CD4-positive, alpha-beta T cell treated with Interferon gamma for 1 hour (primary cell): ENCODE data around the gene SRPRB.

ENCODE experiments used
- DNase-seq: peaks from one replicate; pipeline ENCODE4 v3.0.0-alpha.2; 2020

Gene SRPRB

DNA sequence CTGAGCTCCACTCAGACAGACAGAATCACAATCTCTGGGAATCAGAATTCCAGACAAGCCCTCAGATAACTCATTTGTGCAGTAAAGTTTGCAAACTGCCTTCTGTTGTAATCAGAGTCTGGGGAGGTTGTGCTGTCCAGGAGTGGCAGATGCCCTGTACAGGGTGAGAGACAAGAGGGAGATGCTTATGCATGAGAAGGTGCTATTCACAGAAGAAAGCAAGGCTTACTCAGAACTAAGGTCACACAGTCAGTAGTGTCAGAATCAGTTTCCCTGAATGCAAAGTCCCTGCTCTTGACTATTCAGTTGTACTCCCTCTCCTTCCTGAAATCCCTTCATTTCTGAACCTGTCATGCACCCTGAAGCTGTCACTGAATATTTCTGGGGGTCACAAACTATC, 43.7 kb downstream of the SRPRB start:
- no peak for DNase-seq

DNA sequence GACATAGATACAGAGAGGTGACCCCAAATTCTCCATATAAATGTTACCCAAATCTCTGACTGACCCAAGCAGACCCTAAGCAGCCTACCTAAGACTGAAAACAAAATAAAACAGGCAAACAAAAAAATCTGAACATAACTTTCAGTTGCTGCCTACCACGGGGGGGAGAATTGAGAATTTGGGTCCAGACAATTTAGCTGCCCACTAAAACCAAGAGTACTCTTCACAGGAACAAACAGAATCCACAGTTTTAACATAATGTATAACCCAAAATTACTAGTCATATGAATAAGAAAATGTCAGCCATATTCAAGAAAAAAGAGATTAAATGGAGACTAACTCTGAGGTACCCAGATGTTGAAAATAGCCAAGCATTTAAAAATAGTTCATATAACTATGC, 44.4 kb downstream of the SRPRB start:
- DNase-seq: no peak

- DNase-seq: no peak
These were observed 45.8 kb downstream of the SRPRB start for GRCh38 chr3:133851266-133851906.

DNA sequence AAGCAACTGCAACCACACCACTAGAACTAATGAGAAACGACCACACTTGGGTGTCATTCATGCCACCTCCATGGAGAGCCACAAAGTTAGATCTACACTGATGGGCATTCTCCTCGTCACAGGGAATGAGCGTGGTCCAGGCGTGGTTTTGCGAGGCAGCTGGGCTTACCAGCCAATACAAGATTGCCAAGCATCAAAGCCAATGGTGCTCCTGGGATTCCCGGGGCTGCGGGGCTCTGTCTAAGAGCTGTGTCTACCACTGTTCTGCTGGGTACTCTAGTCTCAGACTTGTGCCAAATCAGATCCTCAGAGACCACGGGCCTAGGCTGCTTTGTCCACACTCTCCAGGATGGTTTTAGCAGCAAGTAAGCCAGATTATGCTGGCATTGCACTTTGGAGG, 46.3 kb downstream of the SRPRB start:
- DNase-seq: no peak

DNA sequence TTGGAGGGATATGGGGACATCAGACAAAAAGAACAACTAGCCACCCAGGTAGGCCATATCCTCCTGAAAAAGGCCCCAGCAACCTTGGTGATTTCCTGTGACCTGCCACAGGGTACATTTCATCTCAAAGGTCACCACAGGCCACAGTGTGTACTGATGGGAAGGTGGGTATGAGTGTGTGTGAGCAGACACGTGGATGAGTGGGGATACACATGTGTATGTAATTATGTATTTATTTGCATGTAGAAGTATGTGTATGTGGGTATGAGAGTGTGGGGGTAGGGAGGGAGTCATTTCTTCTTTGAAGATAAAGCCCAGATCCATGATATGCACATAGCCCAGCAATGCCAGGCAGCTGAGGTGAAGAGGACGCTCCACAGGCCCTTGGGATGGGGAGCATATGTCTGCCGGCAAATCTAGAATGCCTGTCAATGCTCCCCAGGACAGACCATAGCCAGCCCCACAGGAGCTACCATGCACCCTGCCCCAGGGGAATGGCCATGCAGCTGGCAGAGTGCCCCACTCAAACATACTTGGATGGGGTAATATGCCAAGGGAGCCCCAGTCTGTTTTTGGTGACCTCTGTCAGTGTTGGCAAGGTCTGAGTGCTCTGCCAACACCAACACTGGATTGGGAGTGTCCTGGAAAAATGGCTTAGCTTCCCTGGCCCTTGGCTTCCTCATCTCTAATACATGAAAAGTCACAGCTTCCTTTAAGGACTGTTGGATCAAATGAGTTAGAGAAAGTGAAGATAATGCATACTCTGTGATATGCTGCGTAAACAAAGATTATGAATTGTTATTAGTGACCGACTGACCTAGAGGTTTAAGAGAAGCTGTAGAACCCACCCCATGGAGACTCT, 47.7 kb downstream of the SRPRB start:
- DNase-seq: no peak

DNA sequence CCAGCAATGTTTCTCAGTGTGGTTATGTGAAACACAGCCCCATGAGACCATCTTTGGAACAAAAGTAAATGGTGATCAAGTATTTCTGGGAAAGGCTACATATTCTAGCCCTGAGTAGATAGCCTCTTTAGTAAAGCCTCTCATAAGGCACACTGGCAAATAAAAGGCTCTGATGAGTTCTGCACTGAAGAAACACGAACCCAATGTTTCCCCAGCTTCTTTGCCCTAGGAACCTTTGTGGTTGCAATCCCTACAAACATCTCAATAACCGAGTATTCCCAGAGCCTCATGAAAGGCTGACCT, 48.3 kb downstream of the SRPRB start:
- no peak for DNase-seq

DNA sequence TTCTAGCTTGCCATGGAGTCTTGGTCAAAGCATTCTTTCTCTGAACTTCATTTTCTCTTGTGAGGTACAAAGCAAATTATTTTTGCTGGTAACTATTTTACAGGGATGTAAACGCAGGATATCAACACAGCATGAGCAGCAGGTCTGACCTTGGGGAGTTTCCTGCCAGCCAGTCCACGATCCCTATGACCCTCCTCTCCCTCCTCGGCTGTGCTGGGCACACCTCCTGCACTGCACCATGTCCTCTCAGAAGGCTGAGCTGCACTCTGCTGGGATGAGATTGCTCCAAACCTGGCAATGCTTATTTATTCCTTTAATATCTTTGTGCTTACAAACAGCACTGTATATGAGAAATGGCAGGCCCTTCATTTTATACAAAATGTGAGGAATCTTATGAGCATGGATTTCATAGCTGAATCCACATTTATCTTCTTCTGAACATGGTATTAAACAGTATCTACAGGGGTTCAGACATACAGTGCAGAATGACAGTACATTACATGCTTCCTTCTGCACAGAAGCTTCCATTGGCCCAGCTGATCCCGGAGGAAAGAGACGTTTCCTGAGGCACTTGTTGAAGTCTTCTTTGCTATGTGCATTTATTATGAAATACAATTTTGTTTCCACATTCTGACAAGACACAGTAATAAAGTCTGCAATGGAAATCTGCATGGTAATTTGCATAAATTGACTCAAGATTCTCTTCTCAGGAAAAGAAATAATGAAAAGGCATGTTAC, 48.8 kb downstream of the SRPRB start:
- DNase-seq: no peak

DNA sequence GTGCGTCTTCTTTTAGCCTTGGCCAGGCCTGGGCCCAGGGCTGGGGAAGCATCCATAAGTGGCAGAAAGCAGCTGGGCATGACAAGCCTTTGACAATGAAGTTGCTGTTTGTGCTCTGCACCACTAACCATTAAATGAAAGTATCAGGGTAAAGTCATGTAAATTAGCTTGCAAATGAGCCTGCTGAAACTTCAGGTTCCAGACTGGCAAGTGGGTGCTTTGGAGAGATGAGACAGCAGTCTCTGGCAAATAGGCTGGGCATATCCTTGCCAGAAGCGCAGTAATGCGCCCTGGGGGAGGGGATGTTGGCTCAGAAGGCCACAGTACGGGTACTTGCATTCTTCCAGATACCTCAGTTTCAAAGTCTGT, 49.4 kb downstream of the SRPRB start:
- no peak for DNase-seq

DNA sequence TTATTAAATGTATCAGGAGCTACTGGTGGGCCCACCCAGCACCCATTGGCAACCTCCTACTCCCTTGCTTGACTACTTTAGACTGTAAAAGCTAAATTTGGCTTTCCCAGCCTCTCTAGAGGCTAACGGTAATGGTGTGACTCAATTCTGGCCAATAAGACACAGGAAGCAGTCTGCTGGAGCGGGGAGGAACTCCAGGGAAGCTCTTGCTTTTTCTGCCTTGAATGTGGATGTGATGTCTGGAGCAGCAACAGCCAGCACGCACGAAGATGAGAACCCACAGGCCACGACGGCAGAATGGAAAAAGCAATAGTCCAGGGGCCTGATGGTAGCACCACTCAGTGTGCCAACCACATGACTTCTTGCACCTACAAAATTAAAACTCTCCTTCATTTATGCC, 50.2 kb downstream of the SRPRB start:
- DNase-seq: no peak

DNA sequence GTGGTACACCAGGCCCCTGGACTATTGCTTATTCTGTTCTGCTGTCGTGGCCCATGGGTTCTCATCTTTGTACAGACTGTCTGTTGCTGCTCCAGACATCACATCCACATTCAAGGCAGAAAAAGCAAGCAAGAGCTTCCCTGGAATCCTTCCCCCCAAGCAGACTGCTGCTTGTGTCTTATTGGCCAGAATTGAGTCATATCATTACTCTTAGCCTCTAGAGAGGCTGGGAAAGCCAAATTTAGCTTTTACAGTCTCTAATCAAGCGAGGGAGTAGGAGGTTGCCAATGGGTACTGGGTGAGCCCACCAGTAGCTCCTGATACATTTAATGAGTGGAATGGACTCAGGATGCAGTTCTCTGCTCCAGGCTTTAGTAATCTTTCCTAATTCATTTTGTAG, 50.7 kb downstream of the SRPRB start:
- DNase-seq: no peak

- DNase-seq: no peak
These were observed 52.2 kb downstream of the SRPRB start for GRCh38 chr3:133857767-133858166.

DNA sequence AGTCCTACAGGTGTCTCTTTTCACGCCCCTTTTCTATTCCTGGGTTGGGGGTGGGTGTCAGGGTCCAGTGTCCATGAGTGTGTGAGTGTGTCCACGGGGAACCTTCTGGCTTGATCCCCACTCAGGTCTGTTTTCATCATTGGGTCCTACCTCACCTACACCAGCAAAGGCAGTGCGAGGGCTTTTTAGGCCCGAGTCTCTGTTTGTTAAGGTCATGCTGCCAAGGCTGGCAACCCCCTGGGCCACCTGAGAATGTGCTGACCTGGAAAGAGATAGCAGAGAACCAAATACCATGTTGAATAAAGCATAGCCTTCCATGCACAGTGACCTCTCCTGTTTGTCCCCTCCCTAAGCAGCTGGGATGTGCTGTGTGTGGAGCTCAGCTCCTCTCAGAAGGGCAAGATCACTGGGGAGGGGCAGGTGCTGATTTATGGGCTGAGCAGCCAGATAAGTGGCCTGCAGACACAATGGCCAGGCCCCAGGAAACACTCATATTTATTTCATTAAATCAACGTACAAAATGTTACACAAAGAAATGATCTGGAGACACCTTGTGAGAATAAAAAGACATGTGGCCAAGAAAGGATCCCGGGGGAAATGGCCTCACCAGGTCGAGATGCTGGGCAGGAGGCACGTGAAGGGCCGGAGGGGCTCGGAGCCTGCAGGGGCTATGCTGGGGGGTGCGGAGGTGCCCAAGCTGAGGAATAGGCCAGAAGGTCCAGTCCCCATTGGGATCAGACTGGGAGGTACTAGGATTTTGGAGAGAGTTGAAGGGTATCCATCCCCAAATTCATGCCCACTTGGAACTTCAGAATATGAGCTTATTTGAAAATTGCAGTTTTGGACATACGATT, 54.0 kb downstream of the SRPRB start:
- no peak for DNase-seq

- DNase-seq: no peak
These were observed 54.9 kb downstream of the SRPRB start for GRCh38 chr3:133860519-133860918.

DNA sequence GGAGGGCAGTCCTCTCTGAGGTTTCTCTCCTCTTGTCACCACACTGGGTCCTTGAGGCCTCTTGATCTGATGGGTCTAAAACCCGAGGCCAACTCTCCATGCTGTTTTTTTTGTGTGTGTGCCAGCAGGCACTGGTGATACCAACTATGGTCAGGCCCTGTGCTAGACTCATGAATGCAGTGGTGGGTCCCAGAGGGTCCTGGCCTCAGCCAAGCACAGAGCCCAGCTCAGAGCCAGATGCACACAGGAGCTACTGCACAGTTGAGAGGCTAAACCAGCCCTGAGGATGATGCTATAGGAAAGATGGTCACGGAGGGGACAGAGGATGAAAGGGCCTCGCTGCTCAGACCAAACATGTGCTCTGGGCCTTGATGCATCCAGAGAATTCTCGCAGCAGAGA, 56.5 kb downstream of the SRPRB start:
- DNase-seq: no peak

GRCh38 chr3:133863911-133864310, 58.3 kb downstream of the SRPRB start:
- DNase-seq: no peak

DNA sequence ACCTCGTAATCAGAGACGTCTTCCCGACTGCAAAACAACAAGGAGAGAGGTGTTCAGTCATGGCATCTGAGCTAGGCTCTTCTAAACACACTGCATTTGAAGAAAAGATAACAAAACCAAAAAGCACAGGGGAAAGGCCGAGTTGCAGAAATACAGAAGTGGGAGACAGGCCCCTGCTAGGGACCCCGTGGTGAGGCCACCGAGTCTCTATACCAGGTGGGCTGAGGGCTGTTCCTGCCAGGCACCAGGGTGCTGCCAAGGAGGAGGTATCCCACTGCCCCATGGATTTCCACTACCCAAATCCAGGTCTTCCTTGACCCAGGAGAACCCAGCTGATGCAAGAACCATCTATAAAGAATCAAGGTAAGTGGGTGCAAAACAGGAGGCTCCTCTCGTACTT, 59.0 kb downstream of the SRPRB start:
- DNase-seq: no peak

DNA sequence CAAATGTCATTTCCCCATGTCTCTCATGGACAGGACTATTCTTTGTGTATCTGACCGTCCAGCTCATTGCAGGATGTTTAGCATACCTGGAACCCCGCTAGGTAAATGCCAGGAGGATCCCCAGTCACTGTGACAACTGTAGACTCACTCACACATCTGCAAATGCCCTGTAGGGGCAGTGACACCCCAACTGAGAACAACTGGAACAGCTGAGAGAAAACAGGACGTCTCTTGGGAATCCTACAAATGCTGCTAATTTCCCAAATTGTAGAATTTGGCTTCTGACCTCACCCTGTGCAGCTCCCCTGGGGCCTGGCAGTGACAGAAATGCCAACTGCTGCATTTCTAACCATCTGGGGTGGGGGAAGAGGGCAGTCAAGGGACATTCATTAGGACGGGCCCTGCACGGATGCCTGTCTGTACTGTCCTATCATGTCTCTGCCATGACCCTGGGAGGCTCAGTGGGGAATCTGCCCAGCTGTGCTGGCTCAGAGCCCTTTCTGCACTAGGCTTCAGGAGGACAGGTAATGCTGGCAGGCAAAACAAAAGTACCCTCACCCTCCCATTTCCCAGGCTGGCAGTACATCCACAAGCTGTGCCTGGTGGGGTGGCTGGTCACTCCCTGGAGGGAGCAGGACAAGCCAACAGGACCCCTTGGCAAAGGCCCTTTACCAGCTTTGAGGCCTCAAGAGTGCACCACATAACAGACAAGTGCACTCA, 59.7 kb downstream of the SRPRB start:
- no peak for DNase-seq

DNA sequence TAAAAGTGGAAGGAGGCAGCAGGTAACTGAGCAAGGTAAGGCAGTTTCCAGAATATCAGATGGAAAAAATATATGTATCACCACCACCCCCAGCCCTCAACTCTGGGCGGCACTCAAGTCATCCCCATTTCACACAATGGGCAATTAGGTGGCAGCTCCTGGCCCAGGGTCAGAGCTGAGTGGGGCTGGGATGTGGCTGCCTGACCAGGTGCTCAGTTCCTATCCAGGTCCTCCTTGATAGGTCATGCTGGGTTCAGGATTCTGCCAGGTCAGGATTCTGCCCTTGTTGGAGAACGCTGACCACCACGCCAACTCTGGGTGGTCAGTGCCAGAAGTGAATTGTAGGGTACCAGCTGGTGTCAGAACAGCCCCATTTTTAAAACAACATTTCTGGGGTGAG, 60.5 kb downstream of the SRPRB start:
- DNase-seq: no peak

DNA sequence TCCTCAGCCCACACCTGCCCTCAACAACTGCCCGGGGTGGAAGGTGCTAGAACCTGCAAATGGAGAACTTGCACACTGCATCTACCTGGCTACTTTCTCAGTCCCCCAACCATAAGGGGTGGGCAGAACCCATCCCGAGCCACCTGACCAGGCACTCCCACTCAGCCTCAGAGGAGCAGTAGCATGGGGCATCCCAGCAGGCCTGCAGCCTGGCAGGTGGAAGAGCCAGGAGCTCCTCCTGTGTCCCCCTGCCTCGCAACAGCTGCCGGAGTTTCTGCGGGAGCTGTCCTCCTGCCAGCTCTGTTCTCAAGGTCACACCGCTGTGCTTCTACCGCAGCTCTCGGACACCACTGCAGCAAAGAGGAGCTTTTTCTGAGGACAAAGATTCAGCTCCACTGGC, 62.6 kb downstream of the SRPRB start:
- no peak for DNase-seq

DNA sequence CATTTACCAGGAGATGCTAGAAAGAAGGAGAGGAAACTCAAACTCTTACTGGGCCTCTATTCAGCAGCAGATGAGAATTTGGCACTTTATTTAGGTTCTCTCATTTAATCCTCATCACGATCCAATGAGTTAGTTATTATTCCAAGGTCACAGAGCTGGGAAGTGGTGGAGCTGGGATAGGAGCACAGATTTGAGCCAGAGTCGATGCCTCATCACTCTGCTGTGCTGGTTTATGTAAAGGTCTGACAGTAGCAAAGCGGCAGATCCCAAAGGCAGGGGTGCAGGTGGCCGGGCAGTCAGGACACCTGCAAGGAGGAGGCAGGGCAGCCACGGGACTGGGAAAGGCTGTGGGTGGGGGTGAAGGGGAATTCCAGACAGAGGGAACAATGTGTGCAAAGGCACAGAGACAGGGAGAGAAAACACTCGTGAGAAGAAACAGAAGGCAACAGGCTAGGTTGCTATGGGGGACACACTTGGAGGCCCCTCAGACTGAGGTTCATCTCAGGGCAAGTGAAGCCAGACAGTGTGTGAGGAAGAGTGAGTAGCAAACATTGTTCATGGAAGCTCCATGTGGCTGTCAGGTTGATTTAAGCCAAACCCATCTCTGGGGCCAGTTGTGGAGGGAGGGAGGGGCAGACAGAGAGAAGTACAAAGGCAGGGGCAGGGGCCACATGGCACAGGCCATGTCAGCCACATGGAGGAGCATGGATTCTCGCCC, 63.3 kb downstream of the SRPRB start:
- no peak for DNase-seq

DNA sequence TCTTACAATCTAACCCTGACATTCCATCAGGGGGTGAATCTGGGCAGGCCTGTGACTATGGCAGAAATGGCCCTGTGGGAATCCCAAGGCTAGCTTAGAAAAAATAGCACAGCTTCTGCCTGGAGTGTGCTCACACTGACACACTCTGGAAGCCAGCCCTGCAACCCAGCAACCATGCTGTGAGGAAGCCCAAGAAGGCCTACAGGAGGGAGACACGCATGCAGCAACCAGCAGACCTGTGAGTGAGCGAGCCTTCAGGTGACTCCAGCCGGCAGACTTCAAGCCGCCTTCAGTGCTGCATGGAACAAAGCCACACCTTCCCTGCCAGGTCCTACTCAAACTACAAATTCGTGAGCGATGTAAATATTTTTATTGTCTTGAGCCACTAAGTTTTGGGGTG, 64.0 kb downstream of the SRPRB start:
- DNase-seq: no peak

- no peak for DNase-seq
These were observed 65.2 kb downstream of the SRPRB start for GRCh38 chr3:133870822-133871221.
